COR-L47 (cell line): ENCODE measurements around the gene SEPTIN14.
A peak's percentile ranks its signal among the peaks of the same experiment; 100 is the strongest.
"Not testable (repeated sequence)": the region's sequence is repeated elsewhere in the genome, so short reads cannot be mapped to it uniquely, and the experiment has no call there.

Source experiments
- DNase-seq: peaks from one replicate; lab custom pipeline; 2025; lab: John Stamatoyannopoulos, UW

Gene SEPTIN14

DNA sequence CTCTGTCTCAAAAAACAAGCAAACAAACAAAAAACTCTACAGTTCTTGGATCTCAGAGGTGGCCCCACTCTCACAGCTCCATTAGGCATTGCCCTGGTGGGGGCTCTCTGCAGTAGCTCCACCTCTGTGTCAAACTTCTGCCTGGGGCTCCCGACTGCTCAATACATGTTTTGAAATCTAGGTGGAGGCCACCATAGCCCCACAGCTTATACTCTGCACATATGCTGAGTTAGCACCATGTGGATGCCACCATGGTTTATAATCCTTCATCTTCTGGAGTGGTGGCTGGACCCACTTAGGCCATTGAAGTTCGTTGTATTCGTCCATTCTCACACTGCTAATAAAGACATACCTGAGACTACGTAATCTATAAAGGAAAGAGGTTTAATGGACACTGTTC lies 78.4 kb downstream of the SEPTIN14 start:
- no peak for DNase-seq

DNA sequence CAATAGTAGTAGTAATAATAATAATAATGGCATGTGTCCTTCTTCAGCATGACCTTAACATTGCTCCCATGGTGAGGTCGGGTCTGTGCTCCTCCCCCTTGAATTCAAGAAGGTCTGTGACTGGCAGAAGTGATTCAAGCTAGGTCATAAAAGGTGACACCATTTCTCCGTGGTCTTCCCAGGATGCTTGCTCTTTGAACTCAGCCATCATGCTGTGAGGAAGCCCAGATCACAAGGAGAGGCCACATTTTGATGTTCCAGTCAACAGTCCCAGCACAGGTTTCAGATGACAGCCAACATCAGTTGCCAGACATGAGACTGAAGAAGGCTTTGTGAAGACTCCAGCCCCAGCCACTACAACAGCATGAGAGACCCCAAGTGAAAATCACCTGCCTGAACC lies 83.9 kb downstream of the SEPTIN14 start:
- DNase-seq: no peak

DNA sequence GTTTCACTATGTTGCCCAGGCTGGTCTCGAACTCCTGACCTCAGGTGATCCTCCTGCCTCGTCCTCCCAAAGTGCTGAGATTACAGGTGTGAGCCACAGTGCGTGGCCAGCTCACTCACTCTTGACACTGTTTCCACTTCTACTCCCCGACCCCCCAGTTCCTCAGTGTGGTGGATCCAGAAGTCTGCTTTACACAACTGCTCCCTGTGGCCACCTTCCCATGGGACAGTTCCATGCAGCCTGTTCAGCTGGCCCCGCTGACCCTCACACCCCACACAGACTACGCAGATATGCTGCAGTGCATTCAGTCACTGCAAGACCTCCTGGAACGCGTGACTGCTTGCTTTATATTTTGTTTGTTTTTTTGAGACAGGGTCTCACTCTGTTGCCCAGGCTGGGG lies 86.4 kb downstream of the SEPTIN14 start:
- no peak for DNase-seq

DNA sequence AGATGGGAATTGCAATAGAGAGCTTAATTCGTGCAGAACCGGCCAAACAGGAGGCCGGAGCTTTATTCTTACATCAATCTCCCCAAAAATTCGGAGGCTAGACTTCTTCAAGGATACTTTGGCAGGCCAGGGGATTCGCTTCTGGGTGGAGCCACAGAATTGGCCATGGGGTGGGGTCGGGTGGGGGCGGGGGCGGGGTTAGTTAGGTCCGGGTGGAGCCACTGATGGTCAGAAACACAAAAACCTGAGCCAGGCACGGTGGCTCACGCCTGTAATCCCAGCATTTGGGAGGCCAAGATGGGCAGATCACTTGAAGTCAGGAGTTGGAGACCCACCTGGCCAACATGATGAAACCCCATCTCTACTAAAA lies 87.5 kb downstream of the SEPTIN14 start:
- peak; percentile 52 for DNase-seq

DNA sequence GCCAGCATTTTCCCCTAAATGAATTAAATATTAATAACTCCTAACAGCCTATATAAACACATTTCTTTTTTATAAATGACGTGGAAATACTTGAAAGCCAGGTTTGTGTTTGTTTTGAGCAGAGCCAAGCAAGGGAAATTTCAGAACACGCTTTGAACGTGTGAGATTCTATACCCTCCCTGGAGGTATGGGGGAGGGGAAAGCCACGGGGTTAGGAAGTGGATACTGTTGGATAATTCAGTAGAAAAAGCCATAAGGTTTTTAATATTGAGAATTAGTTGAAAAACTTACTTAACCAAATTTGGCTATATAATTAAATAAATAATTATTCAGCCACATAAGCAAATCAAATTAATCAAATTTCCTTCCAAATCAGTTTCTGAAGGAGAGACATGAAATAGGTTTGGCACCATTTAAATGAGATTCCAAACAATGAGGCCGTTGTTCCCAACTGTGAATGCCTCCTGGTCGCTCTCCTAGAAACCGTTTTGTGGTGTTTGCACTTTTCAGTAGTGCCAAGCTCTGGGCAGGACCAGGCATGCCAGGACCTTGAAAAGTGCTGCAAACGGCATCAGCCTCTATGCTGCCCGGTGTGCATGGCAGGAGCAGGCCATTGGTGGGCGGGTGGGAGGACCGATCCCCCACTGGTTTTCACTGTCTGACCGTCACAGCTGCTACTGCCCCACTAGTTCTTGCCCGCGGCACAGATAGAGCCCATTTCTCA lies 88.1 kb downstream of the SEPTIN14 start:
- DNase-seq: peak; percentile 94

DNA sequence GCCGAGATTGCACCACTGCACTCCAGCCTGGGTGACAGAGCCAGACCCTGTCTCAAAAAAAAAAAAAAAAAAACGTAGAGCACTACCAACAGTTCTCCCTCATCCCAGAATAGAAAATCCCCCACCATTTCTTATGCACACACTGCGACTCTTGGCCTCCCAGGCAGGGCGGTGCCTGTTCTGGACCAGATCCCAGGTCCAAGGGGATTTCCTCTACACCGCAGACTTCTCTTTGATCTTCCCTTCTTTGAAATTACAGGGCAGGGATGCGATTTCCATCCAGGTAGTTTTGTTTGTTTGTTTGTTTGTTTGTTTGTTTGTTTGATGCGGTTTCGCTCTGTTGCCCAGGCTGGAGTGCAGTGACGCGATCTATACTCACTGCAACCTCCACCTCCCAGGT lies 91.8 kb downstream of the SEPTIN14 start:
- no peak for DNase-seq

DNA sequence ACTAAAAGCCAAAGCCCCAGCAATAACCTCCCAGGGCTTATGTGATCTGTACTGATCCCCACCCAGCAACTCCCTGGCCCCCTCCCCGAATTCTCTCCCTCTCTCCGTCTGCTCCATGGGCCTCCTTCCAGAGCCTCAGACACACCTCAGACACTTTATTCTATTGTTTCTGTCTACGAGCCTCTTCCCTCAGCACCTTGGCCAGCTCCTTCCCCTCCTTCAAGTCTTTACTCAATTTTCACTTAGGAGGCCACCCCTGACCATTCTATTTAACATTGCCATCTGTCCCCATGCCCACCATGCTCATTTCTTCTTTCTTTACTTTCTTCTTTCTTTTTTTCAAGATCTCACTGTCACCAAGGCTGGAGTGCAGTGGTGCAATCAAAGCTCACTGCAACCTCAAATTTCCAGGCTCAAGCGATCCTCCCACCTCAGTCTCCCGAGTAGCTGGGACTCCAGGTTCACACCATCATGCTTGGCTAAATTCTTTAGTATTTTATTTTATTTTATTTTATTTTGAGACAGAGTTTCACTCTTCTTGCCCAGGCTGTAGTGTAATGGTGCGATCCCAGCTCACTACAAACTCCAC lies 109.2 kb downstream of the SEPTIN14 start:
- DNase-seq: not testable (repeated sequence)

DNA sequence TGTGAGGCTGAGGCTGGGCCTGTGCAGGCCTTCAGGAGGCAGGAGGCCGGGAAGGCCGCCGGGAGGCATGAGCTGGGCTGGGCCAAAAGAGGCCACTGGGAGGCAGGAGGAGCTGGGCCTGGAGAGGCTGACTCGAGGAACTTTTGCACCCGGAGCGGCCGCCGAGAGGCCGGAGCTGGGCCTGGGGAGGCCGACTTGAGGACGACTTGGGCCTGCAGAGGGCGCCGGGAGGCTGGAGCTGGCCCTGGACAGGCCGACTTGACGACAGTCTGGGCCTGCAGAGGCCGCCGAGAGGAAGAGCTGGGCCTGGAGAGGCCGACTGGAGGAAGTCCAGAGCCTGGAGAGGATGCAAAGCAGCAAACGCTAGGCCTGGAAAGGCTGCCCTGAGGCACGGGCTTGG lies 117.8 kb downstream of the SEPTIN14 start:
- DNase-seq: not testable (repeated sequence)
